T-helper 1 cell (primary cell): ENCODE results near the gene PCDHGA7.
"Not testable (repeated sequence)": the region's sequence is repeated elsewhere in the genome, so short reads cannot be mapped to it uniquely, and the experiment has no call there.

Experiments used
- DNase-seq, 5 donors: peaks; one replicate each; pipeline ENCODE4 v3.0.0-alpha.2; 2012 to 2020

The PCDHGA7 gene

DNA sequence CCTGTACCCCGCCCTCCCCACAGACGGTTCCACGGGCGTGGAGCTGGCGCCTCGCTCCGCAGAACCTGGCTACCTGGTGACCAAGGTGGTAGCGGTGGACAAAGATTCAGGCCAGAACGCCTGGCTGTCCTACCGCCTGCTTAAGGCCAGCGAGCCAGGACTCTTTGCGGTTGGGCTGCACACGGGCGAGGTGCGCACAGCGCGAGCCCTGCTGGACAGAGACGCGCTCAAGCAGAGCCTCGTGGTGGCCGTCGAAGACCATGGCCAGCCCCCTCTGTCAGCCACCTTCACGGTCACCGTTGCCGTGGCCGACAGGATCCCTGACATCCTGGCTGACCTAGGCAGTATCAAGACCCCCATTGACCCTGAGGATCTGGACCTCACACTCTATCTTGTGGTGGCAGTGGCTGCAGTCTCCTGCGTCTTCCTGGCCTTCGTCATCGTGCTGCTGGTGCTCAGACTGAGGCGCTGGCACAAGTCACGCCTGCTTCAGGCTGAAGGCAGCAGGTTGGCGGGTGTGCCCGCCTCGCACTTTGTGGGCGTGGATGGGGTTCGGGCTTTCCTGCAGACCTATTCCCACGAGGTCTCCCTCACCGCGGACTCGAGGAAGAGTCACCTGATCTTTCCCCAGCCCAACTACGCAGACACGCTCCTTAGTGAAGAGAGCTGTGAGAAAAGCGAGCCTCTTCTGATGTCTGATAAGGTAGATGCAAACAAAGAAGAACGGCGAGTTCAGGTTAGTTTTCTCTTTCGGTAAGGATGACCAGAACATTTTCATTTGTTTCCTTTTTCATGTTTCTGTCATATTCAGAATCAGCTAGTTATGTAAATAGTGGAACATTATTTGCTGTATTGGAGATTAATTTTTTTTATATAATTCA, 16.3 kb upstream of the PCDHGA7 start:
- DNase-seq = no peak

DNA sequence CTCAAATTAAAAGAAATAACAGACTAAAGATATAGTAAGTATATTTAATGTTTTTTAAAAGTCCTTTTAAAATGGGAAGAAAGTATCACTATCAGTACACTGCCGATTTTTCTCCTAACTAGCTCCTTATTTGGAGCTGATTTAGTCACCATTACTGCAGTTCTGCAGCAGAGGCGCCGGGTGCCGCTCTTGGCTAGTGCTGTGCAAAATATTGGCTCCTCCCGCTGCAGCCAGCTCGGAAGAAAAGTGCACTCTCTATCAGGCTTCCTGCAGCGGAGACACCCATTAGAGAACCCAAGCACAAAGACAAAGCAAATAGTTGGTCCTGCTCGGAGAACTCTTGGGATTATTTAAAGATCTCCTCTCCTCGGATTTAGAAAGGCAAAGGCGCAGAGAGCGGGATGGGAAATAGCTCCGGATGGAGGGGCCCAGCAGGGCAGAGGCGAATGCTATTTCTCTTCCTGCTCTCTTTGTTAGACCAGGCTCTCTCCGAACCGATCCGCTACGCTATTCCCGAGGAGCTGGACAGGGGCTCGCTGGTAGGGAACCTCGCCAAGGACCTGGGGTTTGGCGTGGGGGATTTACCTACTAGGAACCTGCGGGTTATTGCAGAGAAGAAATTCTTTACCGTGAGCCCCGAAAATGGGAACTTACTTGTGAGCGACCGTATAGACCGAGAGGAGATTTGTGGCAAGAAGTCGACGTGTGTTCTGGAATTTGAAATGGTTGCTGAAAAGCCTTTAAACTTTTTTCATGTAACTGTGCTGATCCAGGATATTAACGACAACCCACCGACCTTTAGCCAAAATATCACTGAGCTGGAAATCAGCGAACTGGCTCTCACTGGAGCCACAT, 12.3 kb upstream of the PCDHGA7 start, which contains the start of gene PCDHGB3:
TSS of gene PCDHGB3 (plus strand) at position 249 of the 855 bp plus-strand sequence. CDS start at position 402, 153 bp downstream.
- DNase-seq = peak in 3 of 5 donors; percentile 18 to 29 (median 21)

DNA sequence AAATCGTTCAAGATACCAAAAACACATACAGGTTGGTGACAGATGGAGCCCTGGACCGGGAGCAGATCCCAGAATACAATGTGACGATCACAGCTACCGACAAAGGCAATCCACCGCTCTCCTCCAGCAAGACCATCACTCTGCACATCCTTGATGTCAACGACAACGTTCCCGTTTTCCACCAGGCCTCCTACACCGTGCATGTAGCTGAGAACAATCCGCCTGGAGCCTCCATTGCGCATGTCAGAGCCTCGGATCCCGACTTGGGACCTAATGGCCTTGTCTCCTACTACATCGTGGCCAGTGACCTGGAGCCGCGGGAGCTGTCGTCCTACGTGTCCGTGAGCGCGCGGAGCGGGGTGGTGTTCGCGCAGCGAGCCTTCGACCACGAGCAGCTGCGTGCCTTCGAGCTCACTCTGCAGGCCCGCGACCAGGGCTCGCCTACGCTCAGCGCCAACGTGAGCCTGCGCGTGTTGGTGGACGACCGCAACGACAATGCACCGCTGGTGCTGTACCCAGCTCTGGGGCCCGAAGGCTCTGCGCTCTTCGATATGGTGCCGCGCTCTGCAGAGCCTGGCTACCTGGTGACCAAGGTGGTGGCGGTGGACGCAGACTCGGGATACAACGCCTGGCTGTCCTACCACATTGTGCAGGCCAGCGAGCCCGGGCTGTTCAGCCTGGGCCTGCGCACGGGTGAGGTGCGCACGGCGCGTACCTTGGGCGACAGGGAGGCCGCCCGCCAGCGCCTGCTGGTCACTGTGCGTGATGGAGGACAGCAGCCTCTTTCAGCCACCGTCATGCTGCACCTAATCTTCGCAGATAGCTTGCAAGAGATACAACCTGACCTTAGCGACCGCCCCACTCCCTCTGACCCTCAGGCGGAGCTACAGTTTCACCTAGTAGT, 10.7 kb upstream of the PCDHGA7 start:
- no peak for DNase-seq

DNA sequence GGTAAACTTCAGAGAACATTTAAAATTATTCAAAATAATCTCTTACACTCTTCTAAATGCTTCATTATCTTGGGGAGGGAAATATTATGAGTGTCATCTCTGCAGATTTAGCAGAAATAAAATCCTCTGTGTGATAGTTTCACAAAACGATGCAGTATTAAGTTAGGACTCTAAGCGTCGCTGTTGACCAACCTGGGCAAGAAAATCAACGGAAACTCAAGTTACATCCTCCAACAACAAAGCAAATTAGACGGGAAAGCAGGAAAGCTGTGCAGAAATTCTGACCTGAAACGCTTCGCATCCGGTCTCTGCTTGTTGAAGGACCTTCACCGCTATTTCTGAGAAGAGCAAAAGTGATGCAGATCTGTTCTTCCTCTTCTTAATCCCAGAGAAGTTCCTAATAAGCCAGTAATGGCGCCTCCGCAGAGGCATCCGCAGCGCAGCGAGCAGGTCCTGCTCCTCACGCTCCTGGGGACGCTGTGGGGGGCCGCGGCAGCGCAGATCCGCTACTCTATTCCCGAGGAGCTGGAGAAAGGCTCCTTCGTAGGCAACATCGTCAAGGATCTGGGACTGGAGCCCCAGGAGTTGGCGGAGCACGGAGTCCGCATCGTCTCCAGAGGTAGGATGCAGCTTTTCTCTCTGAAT, 8.7 kb upstream of the PCDHGA7 start, which contains the start of gene PCDHGA6:
TSS of gene PCDHGA6 (plus strand) at position 219 of the 645 bp plus-strand sequence. CDS start at position 412, 193 bp downstream.
- DNase-seq = no peak

DNA sequence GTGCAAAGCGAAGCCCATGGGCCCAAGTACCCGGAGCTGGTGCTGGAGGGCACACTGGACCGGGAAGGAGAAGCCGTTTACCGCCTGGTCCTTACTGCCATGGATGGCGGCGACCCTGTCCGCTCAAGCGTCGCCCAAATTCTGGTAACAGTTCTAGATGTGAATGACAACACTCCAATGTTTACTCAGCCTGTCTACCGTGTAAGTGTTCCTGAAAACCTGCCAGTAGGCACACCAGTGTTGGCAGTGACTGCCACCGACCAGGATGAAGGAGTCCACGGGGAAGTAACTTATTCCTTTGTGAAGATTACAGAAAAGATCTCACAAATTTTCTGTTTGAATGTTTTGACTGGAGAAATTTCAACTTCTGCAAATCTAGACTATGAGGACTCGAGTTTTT, 7.9 kb upstream of the PCDHGA7 start:
- no peak for DNase-seq

DNA sequence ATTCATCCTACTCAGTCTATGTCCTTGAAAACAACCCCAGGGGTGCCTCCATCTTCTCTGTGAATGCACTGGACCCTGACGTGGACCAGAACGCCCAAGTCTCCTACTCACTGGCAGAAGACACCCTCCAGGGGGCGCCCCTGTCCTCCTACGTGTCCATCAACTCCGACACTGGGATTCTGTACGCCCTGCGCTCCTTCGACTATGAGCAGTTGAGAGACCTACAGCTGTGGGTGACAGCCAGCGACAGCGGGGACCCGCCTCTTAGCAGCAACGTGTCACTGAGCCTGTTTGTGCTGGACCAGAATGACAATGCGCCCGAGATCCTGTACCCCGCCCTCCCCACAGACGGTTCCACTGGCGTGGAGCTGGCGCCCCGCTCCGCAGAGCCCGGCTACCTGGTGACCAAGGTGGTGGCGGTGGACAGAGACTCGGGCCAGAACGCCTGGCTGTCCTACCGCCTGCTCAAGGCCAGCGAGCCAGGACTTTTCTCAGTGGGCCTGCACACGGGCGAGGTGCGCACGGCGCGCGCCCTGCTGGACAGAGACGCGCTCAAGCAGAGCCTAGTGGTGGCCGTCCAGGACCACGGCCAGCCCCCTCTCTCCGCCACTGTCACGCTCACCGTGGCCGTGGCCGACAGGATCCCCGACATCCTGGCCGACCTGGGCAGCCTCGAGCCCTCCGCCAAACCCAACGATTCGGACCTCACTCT, 6.9 kb upstream of the PCDHGA7 start:
- not testable (repeated sequence) for DNase-seq

DNA sequence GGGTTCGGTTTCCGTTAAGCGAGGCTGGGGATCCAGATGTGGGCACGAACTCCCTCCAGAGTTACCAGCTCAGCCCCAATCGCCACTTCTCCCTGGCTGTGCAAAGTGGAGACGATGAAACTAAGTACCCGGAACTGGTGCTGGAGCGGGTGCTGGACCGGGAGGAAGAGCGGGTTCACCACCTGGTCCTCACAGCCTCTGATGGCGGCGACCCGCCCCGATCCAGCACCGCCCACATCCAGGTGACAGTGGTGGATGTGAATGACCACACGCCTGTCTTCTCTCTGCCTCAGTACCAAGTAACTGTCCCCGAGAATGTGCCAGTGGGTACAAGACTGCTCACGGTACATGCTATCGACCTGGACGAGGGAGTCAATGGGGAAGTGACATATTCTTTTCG, 803 bp downstream of the PCDHGA7 start:
- no peak for DNase-seq

DNA sequence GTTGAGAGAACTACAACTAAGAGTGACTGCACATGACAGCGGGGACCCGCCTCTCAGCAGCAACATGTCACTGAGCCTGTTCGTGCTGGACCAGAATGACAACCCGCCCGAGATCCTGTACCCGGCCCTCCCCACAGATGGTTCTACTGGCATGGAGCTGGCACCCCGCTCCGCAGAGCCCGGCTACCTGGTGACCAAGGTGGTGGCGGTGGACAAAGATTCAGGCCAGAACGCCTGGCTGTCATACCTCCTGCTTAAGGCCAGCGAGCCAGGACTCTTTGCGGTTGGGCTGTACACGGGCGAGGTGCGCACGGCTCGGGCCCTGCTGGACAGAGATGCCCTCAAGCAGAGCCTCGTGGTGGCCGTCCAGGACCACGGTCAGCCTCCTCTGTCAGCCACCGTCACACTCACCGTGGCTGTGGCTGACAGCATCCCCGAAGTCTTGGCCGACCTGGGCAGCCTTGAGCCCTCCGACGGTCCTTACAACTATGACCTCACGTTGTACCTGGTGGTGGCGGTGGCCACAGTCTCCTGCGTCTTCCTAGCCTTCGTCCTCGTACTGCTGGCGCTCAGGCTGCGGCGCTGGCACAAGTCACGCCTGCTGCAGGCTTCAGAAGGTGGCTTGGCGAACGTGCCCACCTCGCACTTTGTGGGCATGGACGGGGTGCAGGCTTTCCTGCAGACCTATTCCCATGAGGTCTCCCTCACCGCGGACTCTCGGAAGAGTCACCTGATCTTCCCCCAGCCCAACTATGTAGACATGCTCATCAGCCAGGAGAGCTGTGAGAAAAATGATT, 2.1 kb downstream of the PCDHGA7 start:
- DNase-seq = no peak

DNA sequence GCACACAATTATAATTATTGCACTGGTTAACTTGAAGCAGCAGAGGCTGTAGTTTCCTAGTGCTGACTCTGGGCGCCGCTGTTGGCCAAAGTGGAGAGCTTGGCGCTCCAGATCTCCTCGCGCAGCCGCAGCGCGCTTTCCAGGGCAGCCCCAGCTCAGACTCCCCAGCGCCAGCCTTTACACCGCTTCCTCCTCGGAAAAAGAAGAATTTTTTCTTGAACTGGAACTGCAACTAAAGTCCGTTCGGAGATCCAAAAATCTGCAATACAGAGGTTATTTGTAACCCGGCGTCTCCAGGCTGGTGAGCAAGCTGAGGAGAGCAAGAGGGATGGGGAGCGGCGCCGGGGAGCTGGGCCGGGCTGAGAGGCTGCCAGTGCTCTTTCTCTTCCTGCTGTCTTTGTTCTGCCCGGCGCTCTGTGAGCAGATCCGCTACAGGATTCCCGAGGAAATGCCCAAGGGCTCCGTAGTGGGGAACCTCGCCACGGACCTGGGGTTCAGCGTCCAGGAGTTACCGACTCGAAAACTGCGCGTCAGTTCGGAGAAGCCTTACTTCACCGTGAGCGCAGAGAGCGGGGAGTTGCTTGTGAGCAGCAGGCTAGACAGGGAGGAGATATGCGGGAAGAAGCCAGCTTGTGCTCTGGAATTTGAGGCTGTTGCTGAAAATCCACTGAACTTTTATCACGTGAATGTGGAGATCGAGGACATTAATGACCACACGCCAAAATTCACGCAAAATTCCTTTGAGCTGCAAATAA, 5.2 kb downstream of the PCDHGA7 start, which contains the start of gene PCDHGB4:
TSS of gene PCDHGB4 (plus strand) at position 142 of the 755 bp plus-strand sequence. CDS start at position 329, 187 bp downstream.
- DNase-seq = not testable (repeated sequence)

DNA sequence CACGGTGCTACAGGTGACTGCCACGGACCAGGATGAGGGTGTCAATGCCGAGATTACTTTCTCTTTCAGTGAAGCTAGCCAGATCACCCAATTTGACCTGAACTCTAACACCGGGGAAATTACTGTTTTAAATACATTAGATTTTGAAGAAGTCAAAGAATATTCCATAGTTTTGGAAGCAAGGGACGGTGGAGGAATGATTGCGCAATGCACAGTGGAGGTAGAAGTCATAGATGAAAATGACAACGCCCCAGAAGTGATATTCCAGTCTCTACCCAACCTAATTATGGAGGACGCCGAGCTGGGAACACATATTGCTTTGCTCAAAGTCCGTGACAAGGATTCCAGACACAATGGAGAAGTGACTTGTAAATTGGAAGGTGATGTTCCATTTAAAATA, 6.1 kb downstream of the PCDHGA7 start:
- no peak for DNase-seq

DNA sequence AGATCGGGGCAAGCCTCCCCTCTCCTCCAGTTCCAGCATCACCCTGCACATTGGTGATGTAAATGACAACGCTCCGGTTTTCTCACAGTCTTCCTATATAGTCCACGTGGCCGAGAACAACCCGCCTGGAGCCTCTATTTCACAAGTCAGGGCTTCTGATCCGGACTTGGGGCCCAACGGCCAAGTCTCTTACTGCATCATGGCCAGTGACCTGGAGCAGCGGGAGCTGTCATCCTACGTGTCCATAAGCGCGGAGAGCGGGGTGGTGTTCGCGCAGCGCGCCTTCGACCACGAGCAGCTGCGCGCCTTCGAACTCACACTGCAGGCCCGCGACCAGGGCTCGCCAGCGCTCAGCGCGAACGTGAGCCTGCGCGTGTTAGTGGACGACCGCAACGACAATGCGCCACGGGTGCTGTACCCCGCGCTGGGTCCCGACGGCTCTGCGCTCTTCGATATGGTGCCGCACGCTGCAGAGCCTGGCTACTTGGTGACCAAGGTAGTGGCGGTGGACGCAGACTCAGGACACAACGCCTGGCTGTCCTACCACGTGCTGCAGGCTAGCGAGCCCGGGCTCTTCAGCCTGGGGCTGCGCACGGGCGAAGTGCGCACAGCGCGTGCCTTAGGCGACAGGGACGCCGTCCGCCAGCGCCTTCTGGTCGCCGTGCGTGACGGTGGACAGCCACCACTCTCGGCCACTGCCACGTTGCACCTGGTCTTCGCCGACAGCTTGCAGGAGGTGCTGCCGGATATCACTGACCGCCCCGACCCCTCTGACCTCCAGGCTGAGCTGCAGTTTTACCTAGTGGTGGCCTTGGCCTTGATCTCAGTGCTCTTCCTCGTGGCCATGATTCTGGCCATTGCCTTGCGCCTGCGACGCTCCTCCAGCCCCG, 6.9 kb downstream of the PCDHGA7 start:
- no peak for DNase-seq

DNA sequence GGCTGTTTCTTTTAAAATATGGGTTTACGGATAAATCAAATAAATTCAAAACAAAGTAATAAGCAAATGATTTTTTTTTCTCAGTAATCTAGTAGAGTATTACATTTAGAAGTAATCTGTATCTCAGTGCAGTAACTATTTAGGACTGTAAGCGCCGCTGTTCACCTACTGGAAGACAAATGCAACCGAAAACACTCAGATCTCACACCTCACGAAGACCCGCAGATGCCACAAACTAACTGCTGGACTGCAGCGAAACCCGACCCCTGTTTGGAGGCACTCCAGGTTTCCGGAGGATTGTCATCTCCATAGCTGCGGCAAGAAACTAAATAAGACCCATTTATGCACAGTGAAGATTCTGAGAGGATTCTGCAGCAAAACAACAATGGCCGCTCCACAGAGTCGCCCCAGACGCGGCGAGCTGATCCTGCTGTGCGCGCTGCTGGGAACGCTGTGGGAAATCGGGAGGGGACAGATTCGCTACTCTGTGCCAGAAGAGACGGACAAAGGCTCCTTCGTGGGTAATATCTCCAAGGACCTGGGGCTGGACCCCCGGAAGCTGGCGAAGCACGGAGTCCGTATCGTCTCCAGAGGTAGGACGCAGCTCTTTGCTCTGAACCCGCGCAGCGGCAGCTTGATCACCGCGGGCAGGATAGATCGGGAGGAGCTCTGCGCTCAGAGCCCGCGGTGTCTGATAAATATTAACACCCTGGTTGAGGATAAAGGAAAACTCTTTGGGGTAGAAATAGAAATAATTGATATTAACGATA, 10.1 kb downstream of the PCDHGA7 start, which contains the start of gene PCDHGA8:
TSS of gene PCDHGA8 (plus strand) at position 205 of the 770 bp plus-strand sequence. CDS start at position 386, 181 bp downstream.
- DNase-seq = no peak

DNA sequence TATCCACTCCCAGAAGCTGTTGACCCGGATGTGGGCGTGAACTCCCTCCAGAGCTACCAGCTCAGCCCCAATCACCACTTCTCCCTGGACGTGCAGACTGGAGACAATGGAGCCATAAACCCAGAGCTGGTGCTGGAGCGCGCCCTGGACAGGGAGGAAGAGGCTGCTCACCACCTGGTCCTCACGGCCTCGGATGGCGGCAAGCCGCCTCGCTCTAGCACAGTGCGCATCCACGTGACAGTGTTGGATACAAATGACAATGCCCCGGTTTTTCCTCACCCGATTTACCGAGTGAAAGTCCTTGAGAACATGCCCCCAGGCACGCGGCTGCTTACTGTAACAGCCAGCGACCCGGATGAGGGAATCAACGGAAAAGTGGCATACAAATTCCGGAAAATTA, 10.7 kb downstream of the PCDHGA7 start:
- DNase-seq = no peak

DNA sequence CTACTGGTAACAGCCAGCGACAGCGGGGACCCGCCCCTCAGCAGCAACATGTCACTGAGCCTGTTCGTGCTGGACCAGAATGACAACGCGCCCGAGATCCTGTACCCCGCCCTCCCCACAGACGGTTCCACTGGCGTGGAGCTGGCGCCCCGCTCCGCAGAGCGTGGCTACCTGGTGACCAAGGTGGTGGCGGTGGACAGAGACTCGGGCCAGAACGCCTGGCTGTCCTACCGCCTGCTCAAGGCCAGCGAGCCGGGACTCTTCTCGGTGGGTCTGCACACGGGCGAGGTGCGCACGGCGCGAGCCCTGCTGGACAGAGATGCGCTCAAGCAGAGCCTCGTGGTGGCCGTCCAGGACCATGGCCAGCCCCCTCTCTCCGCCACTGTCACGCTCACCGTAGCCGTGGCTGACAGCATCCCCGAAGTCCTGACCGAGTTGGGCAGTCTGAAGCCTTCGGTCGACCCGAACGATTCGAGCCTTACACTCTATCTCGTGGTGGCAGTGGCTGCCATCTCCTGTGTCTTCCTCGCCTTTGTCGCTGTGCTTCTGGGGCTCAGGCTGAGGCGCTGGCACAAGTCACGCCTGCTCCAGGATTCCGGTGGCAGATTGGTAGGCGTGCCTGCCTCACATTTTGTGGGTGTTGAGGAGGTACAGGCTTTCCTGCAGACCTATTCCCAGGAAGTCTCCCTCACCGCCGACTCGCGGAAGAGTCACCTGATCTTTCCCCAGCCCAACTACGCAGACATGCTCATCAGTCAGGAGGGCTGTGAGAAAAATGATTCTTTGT, 12.1 kb downstream of the PCDHGA7 start:
- not testable (repeated sequence) for DNase-seq

DNA sequence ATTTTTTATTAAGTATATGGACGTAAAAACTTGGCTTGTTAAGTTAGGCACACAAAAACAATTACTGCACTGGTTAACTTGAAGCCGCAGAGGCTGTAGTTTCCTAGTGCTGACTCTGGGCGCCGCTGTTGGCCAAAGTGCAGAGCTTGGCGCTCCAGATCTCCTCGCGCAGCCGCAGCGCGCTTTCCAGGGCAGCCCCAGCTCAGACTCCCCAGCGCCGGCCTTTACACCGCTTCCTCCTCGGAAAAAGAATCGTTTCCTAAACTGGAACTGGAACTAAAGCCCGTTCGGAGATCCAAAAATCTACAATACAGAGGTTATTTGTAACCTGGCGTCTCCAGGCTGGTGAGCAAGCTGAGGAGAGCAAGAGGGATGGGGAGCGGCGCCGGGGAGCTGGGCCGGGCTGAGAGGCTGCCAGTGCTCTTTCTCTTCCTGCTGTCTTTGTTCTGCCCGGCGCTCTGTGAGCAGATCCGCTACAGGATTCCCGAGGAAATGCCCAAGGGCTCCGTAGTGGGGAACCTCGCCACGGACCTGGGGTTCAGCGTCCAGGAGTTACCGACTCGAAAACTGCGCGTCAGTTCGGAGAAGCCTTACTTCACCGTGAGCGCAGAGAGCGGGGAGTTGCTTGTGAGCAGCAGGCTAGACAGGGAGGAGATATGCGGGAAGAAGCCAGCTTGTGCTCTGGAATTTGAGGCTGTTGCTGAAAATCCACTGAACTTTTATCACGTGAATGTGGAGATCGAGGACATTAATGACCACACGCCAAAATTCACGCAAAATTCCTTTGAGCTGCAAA, 15.4 kb downstream of the PCDHGA7 start, which contains the start of gene PCDHGB5:
TSS of gene PCDHGB5 (plus strand) at position 192 of the 796 bp plus-strand sequence. CDS start at position 373, 181 bp downstream.
- peak in 2 of 5 donors; percentile 18 to 24 for DNase-seq
